ENCODE results near the gene PPP1R9B.

DNA sequence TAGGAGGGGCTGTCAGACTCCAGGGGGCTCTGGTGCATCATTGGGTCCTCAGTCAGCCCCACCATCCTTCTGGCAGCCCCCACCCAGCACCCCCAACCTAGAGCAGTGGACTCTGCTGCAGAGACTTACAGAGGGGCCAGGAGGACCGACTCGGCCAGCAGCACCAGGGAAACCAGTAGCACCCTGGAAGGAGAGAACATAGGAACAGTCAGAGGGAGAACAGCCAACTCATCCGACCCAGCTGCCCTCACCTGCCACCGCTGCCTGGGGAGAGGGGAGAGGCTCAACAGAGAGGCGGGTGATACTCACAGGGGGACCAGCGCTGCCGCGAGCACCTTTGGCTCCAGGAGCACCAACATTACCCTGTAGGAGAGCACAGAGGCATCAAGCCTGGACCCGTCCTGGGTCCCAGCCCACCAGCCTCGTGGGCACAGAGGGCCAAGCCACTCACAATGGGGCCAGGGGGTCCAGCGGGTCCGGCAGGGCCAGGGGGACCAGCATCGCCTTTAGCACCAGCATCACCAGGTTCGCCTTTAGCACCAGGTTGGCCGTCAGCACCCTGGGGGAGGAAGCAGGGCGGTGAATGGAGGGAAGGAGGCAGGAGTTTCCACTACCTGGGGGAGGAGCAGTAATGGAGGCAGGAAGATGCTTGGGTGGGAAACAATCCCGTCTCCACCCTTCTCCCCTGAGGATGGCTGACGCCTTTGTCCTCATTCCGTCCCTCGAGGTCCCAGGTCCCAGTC lies 39.2 kb upstream of the PPP1R9B start:
- no peak for TF ChIP-seq POLR2AphosphoS5 (IDR thresholded peaks at IDR 0.05; ENCODE audit: borderline replicate concordance, low read depth, low read length)
- TF ChIP-seq EZH2 (IDR thresholded peaks at IDR 0.05) = no peak
- no peak for TF ChIP-seq FOXP2 (optimal IDR thresholded peaks at IDR 0.05; ENCODE audit: control extremely low read depth, extremely low read length, insufficient read depth)
